GM21825 (cell line): ENCODE results near the gene SLC25A13.
"Not testable (repeated sequence)": the region's sequence is repeated elsewhere in the genome, so short reads cannot be mapped to it uniquely, and the experiment has no call there.

ENCODE experiments used
- ATAC-seq: cut with Tn5 transposase; IDR thresholded peaks from one replicate; pipeline ENCODE4 v1.9.1; 2021; ENCODE audit warnings: mild to moderate bottlenecking, moderate library complexity; ENCODE audit not compliant: unreplicated experiment

The SLC25A13 gene

GRCh38 chr7:96321658-96322372 lies at the start of gene SLC25A13:
Gene SLC25A13 (minus strand): TSS chr7:96322098. CDS start chr7:96321956, 142 bp downstream.
- peak; percentile 82 for ATAC-seq

GRCh38 chr7:96365916-96366315 lies 44.0 kb upstream of the SLC25A13 start:
- ATAC-seq = not testable (repeated sequence)

- ATAC-seq = no peak
Observed at GRCh38 chr7:96361116-96361857, 39.4 kb upstream of the SLC25A13 start.

GRCh38 chr7:96359876-96360275 lies 38.0 kb upstream of the SLC25A13 start:
- ATAC-seq = no peak

- not testable (repeated sequence) for ATAC-seq
Observed at GRCh38 chr7:96358236-96358971, 36.5 kb upstream of the SLC25A13 start.

- no peak for ATAC-seq
Observed at GRCh38 chr7:96355990-96356506, 34.1 kb upstream of the SLC25A13 start.

- no peak for ATAC-seq
Observed at GRCh38 chr7:96354881-96355280, 33.0 kb upstream of the SLC25A13 start.

GRCh38 chr7:96349572-96349971 lies 27.7 kb upstream of the SLC25A13 start:
- no peak for ATAC-seq

GRCh38 chr7:96347471-96347870 lies 25.6 kb upstream of the SLC25A13 start:
- no peak for ATAC-seq

GRCh38 chr7:96346293-96346953 lies 24.5 kb upstream of the SLC25A13 start:
- ATAC-seq = no peak

GRCh38 chr7:96344236-96344635 lies 22.3 kb upstream of the SLC25A13 start:
- no peak for ATAC-seq

- no peak for ATAC-seq
Observed at GRCh38 chr7:96342049-96342448, 20.2 kb upstream of the SLC25A13 start.

- no peak for ATAC-seq
Observed at GRCh38 chr7:96337519-96337918, 15.6 kb upstream of the SLC25A13 start.

- ATAC-seq = no peak
Observed at GRCh38 chr7:96332325-96332724, 10.4 kb upstream of the SLC25A13 start.

- no peak for ATAC-seq
Observed at GRCh38 chr7:96331775-96332174, 9.9 kb upstream of the SLC25A13 start.

GRCh38 chr7:96331233-96331632 lies 9.3 kb upstream of the SLC25A13 start:
- no peak for ATAC-seq

- no peak for ATAC-seq
Observed at GRCh38 chr7:96330193-96330592, 8.3 kb upstream of the SLC25A13 start.

GRCh38 chr7:96329241-96329640 lies 7.3 kb upstream of the SLC25A13 start:
- no peak for ATAC-seq

- no peak for ATAC-seq
Observed at GRCh38 chr7:96328016-96328415, 6.1 kb upstream of the SLC25A13 start.

- ATAC-seq = no peak
Observed at GRCh38 chr7:96327429-96327828, 5.5 kb upstream of the SLC25A13 start.

GRCh38 chr7:96326752-96327151 lies 4.9 kb upstream of the SLC25A13 start:
- ATAC-seq = peak; percentile 32
